Measurements from ENCODE around the gene DHODH.

Gene DHODH

GRCh38 chr16:72009779-72010178 lies 1.2 kb downstream of the DHODH start:
- Histone ChIP-seq H3K27me3 (ENCODE audit: low read length) (no peaks in the 10 kb centered on the region), H3K36me3 (ENCODE audit: low read length) (no peaks in the 10 kb centered on the region)
- TF ChIP-seq EZH2phosphoT487 (conservative IDR thresholded peaks at IDR 0.05; ENCODE audit: low read length) = no peak
- no peak for TF ChIP-seq CTCF (IDR thresholded peaks at IDR 0.05; ENCODE audit: insufficient read depth, low read length, poor library complexity, severe bottlenecking)

GRCh38 chr16:72012607-72013006 lies 4.1 kb downstream of the DHODH start:
- peaks cover 3% of the 10 kb centered on the region; the same call in 1 of the 2 replicates for H3K79me2 ChIP-seq (ENCODE audit: insufficient read depth, low read length)
- H3K36me3 ChIP-seq (ENCODE audit: low read length) = no peaks in the 10 kb centered on the region
- H3K27ac ChIP-seq (ENCODE audit: low read depth, low read length) = no peak overlapping the region
- no peak overlapping the region for H3K4me3 ChIP-seq (ENCODE audit: insufficient read depth, low read length, poor library complexity, severe bottlenecking)
- H3K9ac ChIP-seq (ENCODE audit: low read length) = no peak overlapping the region
- H3K9me2 ChIP-seq (replicated peaks; ENCODE audit: insufficient read depth, low read length) = no peaks in the 10 kb centered on the region
- no peak overlapping the region for H3K4me2 ChIP-seq (ENCODE audit: low read depth, low read length, poor library complexity, severe bottlenecking)
- TF ChIP-seq CTCF (IDR thresholded peaks at IDR 0.05; ENCODE audit: insufficient read depth, low read length, poor library complexity, severe bottlenecking) = no peak
- no peak for TF ChIP-seq EZH2phosphoT487 (conservative IDR thresholded peaks at IDR 0.05; ENCODE audit: low read length)
- H2AFZ ChIP-seq (ENCODE audit: low read depth, low read length, severe bottlenecking) = no peak overlapping the region
- no peaks in the 10 kb centered on the region for H3K9me3 ChIP-seq (ENCODE audit: insufficient read depth, low read length)
- H3K27me3 ChIP-seq (ENCODE audit: low read length) = no peaks in the 10 kb centered on the region
- no peaks in the 10 kb centered on the region for H3F3A ChIP-seq (ENCODE audit: insufficient read depth)
- no peaks in the 10 kb centered on the region for H4K20me1 ChIP-seq (ENCODE audit: low read depth, low read length)

More at GRCh38 chr16:72009779-72010178, 1.2 kb downstream of the DHODH start:
- Histone ChIP-seq H3K27ac (ENCODE audit: low read depth, low read length) (no peak overlapping the region), H3K79me2 (ENCODE audit: insufficient read depth, low read length) (peaks cover 3% of the 10 kb centered on the region; the same call in 1 of the 2 replicates), H4K20me1 (ENCODE audit: low read depth, low read length) (no peaks in the 10 kb centered on the region), H3K4me3 (ENCODE audit: insufficient read depth, low read length, poor library complexity, severe bottlenecking) (no peak overlapping the region), H3K4me2 (ENCODE audit: low read depth, low read length, poor library complexity, severe bottlenecking) (peak overlapping the region; percentile 56), H3F3A (ENCODE audit: insufficient read depth) (no peaks in the 10 kb centered on the region), H2AFZ (ENCODE audit: low read depth, low read length, severe bottlenecking) (no peak overlapping the region), H3K9ac (ENCODE audit: low read length) (no peak overlapping the region), H3K9me2 (replicated peaks; ENCODE audit: insufficient read depth, low read length) (no peaks in the 10 kb centered on the region), H3K9me3 (ENCODE audit: insufficient read depth, low read length) (no peaks in the 10 kb centered on the region)

- Histone ChIP-seq H3F3A (ENCODE audit: insufficient read depth) (no peaks in the 10 kb centered on the region), H3K9me2 (replicated peaks; ENCODE audit: insufficient read depth, low read length) (no peaks in the 10 kb centered on the region), H3K9me3 (ENCODE audit: insufficient read depth, low read length) (no peaks in the 10 kb centered on the region), H3K36me3 (ENCODE audit: low read length) (no peaks in the 10 kb centered on the region), H3K9ac (ENCODE audit: low read length) (no peak overlapping the region), H3K27ac (ENCODE audit: low read depth, low read length) (no peak overlapping the region), H2AFZ (ENCODE audit: low read depth, low read length, severe bottlenecking) (no peak overlapping the region), H3K4me3 (ENCODE audit: insufficient read depth, low read length, poor library complexity, severe bottlenecking) (no peak overlapping the region), H3K79me2 (ENCODE audit: insufficient read depth, low read length) (peaks cover 3% of the 10 kb centered on the region; the same call in 1 of the 2 replicates), H3K27me3 (ENCODE audit: low read length) (no peaks in the 10 kb centered on the region), H3K4me2 (ENCODE audit: low read depth, low read length, poor library complexity, severe bottlenecking) (no peak overlapping the region), H4K20me1 (ENCODE audit: low read depth, low read length) (no peaks in the 10 kb centered on the region)
- TF ChIP-seq CTCF (IDR thresholded peaks at IDR 0.05; ENCODE audit: insufficient read depth, low read length, poor library complexity, severe bottlenecking) = no peak
- TF ChIP-seq EZH2phosphoT487 (conservative IDR thresholded peaks at IDR 0.05; ENCODE audit: low read length) = no peak
Observed at GRCh38 chr16:72013389-72013788, 4.8 kb downstream of the DHODH start.

All from SU-DHL-6 (cell line).